GM18907 (cell line): Measurements from ENCODE around the gene PTPN23.
"Not testable (repeated sequence)": the region's sequence is repeated elsewhere in the genome, so short reads cannot be mapped to it uniquely, and the experiment has no call there.

ENCODE experiments used
- ATAC-seq: cut with Tn5 transposase; IDR thresholded peaks from one replicate; pipeline ENCODE4 v1.9.1; 2021; ENCODE audit warnings: mild to moderate bottlenecking, moderate library complexity; ENCODE audit not compliant: unreplicated experiment

Gene PTPN23

GRCh38 chr3:47434849-47435248, 54.0 kb downstream of the PTPN23 start:
- ATAC-seq: no peak

DNA sequence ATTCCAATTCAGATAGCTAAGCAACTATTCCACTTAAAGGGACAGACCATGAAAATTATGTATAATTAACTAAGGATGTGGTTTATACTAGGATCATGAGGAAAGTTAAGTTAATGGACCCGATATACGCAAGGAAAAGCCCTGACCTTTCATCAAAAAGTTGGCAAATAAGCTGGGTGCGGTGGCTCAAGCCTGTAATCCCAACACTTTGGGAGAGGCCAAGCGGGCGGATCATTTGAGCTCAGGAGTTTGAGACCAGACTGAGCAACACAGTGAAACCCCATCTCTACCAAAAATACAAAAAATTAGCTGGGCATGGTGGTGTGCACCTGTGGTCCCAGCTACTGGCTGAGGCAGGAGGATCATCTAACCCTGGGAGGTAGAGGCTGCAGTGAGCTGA, 55.4 kb downstream of the PTPN23 start:
- no peak for ATAC-seq

DNA sequence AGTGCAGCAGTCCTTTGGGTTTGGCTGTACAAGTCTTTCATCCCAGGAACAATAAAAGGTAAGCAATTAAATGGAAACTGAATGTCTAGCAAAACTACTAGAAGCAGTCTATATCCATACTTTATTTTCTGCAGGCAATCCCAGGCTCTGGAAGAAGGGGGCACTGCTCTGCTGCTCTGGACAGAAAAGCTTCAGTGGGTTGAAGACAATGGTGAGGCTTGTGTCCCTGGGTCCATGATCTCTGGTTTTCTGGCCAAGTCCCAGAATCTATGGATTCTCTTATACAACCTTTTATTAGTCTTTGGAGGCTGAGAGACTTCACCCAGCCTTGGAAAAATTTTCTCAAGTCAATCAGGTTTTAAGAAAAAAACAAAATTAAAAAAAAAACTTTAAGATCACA, 59.3 kb downstream of the PTPN23 start:
- no peak for ATAC-seq

- ATAC-seq: no peak
Observed at GRCh38 chr3:47441796-47442551, 61.2 kb downstream of the PTPN23 start.

- ATAC-seq: no peak
Observed at GRCh38 chr3:47443611-47443995, 62.8 kb downstream of the PTPN23 start.

- ATAC-seq: no peak
Observed at GRCh38 chr3:47444103-47444502, 63.3 kb downstream of the PTPN23 start.

DNA sequence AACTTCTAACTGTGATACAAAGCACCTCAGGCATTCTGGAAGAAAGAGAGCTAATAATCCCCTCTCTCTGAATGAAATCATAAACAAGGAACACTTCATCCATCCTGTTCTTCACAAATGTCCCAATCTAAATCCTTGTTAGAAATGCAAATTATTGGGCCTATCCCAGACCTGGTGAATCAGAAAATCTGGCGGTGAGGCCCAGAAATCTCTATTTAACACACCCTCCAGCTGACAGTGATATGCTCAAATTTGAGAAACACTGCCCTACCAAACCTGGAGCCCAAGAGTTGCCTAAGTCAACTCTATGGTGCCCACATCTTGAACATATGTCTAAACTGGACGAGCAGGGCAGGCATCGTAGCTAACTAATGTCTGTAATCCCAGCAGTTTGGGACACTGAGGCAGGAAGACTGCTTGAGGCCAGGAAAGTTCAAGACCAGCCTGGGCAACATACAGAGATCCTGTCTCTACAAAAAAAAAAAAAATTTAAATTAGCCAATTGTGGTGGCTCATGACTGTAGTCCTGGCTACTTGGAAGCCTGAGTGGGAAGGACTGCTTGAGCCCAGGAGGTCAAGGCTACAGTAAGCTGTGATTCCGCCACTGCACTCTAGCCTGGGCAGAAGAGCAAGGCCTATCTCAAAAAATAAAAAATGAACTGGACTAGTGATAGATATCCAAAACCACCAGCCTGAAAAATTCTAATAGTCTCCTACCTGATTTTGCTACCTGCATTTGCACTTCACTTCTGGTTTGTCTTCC, 71.8 kb downstream of the PTPN23 start:
- no peak for ATAC-seq

DNA sequence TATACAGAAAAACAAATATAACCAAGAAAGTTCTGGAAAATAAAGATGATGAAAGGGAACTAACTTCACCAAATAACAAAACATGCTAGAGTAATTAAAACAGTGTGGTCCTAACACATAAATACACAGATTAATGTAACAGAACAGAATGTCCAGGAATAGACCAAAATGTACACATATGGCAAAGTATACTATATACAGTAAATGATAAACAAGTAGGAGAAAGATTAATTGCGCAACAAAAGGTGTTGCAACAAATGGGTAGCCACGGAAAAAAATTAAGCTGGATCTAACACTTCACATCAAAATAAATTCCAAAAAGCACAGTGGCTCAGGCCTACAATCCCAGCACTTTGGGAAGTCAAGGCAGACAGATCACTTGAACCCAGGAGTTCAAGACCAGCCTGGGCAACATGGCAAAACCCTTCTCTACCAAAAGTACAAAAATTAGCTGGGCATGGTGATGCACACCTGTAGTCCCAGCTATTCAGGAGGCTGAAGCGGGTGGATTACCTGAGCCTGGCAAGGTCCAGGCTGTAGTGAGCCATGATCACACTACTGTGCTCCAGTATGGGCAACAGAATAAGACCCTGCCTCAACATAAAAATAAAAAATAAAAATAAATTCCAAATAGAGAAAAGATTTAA, 75.1 kb downstream of the PTPN23 start:
- ATAC-seq: no peak

DNA sequence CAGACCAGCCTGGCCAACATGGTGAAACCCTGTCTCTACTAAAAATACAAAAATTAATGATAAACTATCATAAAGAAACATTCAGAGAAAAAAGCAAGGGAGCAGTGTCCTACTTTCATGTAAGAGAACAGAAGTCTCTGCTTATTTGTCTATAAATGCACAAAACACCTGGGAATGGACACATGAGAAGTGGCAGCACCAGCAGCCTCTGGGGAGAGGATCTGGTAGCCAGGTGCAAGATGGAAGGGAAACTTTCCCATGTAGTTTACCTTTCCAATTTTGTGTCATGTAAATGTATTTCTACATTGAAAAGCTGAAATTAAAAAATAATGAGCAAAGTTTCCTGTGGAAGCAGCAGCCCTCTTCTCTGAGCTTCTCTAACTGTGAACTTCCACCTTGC, 76.2 kb downstream of the PTPN23 start:
- no peak for ATAC-seq

DNA sequence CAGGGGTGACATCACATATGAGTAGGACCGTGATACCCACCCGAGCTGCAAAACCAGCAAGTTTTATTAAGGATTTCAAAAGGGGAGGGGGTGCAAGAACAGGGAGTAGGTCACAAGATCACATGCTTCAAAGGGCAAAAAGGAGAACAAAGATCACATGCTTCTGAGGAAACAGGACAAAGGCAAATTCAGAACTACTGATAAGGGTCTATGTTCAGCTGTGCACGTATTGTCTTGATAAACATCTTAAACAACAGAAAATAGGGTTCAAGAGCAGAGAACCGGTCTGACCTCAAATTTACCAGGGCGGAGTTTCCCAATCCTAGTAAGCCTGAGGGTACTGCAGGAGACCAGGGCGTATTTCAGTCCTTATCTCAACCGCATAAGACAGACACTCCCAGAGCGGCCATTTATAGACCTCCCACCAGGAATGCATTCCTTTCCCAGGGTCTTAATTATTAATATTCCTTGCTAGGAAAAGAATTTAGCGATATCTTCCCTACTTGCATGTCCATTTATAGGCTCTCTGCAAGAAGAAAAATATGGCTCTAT, 78.8 kb downstream of the PTPN23 start:
- ATAC-seq: not testable (repeated sequence)
